Umbilical cord (tissue), 2 donors: ENCODE measurements around the gene COIL. TPM values are rescaled to one million over a fixed set of nuclear protein-coding genes. Genes with fewer than 3 reads are reported as not detected.

Source experiments
- DNase-seq: peaks from one replicate; pipeline ENCODE4 v3.0.0-alpha.2; 2015; ENCODE audit warnings: low spot score
- total RNA-seq: library from RNA; depleted of rRNA; stranded (reverse); fragments of >200 nt; gene quantifications from one replicate; pipeline ENCODE4 v1.2.3, GENCODE V29; 2014; ENCODE audit warnings: low replicate concordance; ENCODE audit not compliant: insufficient read depth

Gene COIL
- total RNA-seq, 1 donor from 2014 or later: 7.5 TPM

DNA sequence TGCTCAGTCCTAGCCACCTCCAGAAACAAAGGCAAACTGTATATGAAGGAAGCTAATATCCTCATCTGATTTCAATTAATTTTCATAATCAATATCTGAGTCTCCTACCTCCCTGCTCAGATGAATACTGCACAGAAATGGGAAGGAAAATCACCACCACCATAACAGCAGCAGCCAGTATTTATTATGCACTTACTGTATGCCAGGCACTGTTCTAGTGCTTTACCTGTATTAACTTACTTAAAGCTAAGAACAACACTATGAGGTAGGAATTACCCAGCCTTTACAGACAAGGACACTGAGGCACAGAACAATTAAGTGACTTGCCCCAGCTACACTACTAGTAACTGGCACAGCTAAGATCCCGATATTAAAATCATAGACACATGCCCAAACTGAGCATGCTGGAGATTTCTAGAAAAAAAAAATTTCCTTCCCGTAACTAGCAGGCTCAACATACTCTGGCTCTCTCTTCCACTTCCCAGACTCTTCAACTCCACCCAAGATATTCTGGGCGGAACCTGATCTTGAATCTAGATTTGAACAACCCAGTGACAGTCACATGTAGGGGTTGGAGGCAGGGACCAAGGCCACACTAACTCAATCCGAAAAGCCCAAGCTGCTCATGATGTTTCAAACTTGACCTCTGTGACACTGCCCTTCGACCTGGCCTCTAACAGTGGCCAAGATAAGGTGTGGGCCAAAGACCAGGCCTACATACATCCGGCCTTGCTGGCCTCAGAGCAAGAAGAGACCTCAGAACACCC lies 50.9 kb downstream of the COIL start:
- no peak for DNase-seq

DNA sequence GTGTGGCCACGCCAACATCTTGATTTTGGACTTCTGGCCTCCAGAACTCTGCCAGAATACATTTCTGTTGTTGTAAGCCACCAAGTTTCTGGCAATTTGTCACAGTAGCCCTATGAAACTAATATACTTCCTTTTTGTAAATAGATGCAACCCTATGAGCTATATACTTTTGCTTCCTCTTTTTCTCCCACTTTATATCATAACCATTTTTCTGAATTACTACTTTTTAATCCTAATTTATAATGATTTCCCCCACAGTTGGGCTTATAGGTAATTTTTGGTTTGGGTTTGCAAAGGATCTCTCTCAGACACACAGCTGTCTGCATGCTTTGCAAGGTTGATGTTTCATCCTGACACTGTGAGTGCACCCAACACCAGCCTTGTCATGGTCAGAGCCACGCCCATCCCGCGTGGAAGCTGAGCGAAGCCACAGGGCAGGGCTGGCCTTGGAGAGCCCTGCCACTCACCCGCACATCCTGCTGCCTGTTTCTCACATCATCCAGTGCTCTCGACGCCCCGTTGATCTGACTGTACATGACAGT lies 52.8 kb downstream of the COIL start:
- DNase-seq: peak; percentile 12

GRCh38 chr17:56903560-56903959 lies 57.3 kb downstream of the COIL start:
- DNase-seq: no peak

- no peak for DNase-seq
These were observed 58.5 kb downstream of the COIL start for GRCh38 chr17:56902348-56902747.

GRCh38 chr17:56899403-56899802 lies 61.4 kb downstream of the COIL start:
- no peak for DNase-seq

DNA sequence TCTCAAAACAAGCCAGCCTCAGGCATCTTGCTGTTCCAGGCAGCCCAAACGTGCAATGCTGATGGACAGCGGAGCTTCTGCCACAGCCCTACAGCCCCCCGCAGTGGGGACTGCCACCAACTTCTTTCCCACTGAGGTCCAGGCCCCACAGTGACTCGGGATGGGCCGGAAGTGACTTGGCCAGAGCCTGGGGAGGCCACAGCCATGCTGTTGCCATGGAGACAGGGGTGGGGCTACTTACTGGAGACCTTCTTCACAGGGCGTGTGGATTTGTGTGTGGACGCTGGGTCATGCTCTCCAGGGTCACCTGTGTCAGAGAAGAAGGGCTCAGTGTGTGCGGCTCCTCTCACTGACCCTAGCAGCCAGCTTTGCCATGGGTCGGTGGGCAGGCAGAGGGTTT lies 62.0 kb downstream of the COIL start:
- DNase-seq: no peak

DNA sequence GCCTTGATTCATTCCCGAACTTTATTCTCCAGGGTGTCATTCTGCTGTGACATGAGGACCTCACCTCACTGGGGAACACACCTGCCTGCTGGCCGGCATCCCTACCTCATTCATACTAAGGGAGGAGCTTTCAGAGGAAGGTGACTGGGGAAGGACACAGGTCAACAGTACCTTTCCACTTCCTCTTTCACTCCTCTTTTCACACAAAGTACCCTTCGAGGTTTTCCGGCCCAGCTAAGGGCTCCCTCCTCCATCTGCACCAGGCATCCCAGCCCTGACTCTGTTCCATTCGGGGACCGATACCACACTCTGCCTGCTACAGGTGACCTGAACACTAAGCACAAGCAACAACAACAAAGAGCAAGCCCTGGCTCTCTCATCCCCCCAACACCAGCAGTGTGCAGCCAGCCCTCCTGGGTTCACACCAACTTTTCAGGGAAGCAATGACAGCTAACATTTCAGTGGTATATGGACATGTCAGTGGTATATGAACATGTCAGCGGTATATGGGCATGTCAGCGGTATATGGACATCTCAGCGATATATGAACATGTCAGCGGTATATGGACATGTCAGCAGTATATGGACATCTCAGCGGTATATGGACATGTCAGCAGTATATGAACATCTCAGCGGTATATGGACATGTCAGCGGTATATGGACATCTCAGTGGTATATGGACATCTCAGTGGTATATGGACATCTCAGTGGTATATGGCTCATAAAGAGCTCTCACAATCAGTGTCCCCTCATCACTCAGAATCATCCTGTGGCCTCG lies 63.0 kb downstream of the COIL start:
- DNase-seq: no peak

GRCh38 chr17:56896968-56897359 lies 63.9 kb downstream of the COIL start:
- DNase-seq: no peak

- DNase-seq: no peak
These were observed 64.5 kb downstream of the COIL start for GRCh38 chr17:56896217-56896967.

- DNase-seq: no peak
These were observed 65.9 kb downstream of the COIL start for GRCh38 chr17:56894859-56895455.

GRCh38 chr17:56893503-56893902 lies 67.3 kb downstream of the COIL start:
- no peak for DNase-seq

GRCh38 chr17:56892333-56892732 lies 68.5 kb downstream of the COIL start:
- no peak for DNase-seq

DNA sequence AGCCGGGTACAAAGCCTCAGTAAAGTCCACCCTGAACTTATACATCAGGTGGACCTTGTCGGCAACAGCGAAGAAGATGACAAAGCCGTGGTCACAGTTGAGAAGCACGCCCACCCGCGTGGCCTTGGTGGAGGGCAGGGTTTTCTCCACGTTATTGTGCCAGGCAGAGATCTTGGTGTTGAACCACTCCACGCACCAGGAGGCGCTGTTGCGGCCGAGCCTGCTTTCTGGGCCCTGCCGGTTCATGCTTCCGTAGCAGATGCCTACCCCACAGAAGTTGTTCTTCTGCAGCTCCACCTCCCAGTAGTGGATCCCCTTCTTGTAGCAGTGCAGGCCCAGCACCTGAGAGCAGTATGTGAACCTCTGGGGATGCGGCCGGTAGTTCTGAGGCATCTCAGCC lies 69.1 kb downstream of the COIL start:
- no peak for DNase-seq

- DNase-seq: no peak
These were observed 69.8 kb downstream of the COIL start for GRCh38 chr17:56890906-56891674.

- DNase-seq: no peak
These were observed 70.5 kb downstream of the COIL start for GRCh38 chr17:56890390-56890789.

Other genes starting within 250 kb of the COIL start
- gene C17orf67, start 127.1 kb downstream of the COIL start, total RNA-seq: 0.48 TPM
- 10.4 TPM for gene DGKE, start 126.9 kb downstream of the COIL start, total RNA-seq
- 24.8 TPM for gene TRIM25, start 47.0 kb downstream of the COIL start, total RNA-seq
- gene SCPEP1, start 17.1 kb upstream of the COIL start, total RNA-seq: 10.6 TPM
- 15.4 TPM for gene AKAP1, start 124.2 kb upstream of the COIL start, total RNA-seq